T-helper 2 cell treated with Interferon-gamma antibody and Interleukin-4, amounts not matched to agents 5 μg/mL and 100 μg/mL, for 36 hours (primary cell): ENCODE measurements around the gene C2orf15.
"Not testable (repeated sequence)": the region's sequence is repeated elsewhere in the genome, so short reads cannot be mapped to it uniquely, and the experiment has no call there.

Experiments used
- DNase-seq: peaks from one replicate; pipeline ENCODE4 v3.0.0; 2021; ENCODE audit warnings: low spot score
- H3K27ac Mint-ChIP-seq: one replicate; pipeline ENCODE4 v1.8.0; 2021; ENCODE audit warnings: mild to moderate bottlenecking, mixed read lengths
- H3K27me3 Mint-ChIP-seq: one replicate; pipeline ENCODE4 v1.8.0; 2021; ENCODE audit warnings: low read depth, mixed read lengths
- H3K36me3 Mint-ChIP-seq: one replicate; pipeline ENCODE4 v1.8.0; 2021; ENCODE audit warnings: low read depth, mixed read lengths
- H3K4me1 Mint-ChIP-seq: one replicate; pipeline ENCODE4 v1.8.0; 2021; ENCODE audit warnings: low read depth, mixed read lengths
- H3K4me3 Mint-ChIP-seq: one replicate; pipeline ENCODE4 v1.8.0; 2022; ENCODE audit warnings: mild to moderate bottlenecking, moderate library complexity, mixed read lengths
- H3K9me3 Mint-ChIP-seq: one replicate; pipeline ENCODE4 v1.8.0; 2021; ENCODE audit warnings: mixed read lengths

Gene C2orf15

GRCh38 chr2:99184811-99185210 lies 43.3 kb downstream of the C2orf15 start:
- Mint-ChIP-seq H3K27ac (no peak overlapping the region), H3K4me3 (no peak overlapping the region), H3K4me1 (peaks cover 20% of the 10 kb centered on the region), H3K9me3 (no peaks in the 10 kb centered on the region), H3K27me3 (no peaks in the 10 kb centered on the region), H3K36me3 (peaks cover 20% of the 10 kb centered on the region)
- no peak for DNase-seq

GRCh38 chr2:99187011-99187410 lies 45.5 kb downstream of the C2orf15 start:
- Mint-ChIP-seq H3K4me3 (no peak overlapping the region), H3K4me1 (peaks cover 11% of the 10 kb centered on the region), H3K27ac (no peak overlapping the region), H3K9me3 (no peaks in the 10 kb centered on the region), H3K27me3 (no peaks in the 10 kb centered on the region), H3K36me3 (peaks cover 23% of the 10 kb centered on the region)
- no peak for DNase-seq

- no peak overlapping the region for H3K27ac Mint-ChIP-seq
- DNase-seq: no peak
- H3K4me3 Mint-ChIP-seq: no peak overlapping the region
- peaks cover 34% of the 10 kb centered on the region for H3K36me3 Mint-ChIP-seq
- no peaks in the 10 kb centered on the region for H3K27me3 Mint-ChIP-seq
- H3K9me3 Mint-ChIP-seq: no peaks in the 10 kb centered on the region
- peaks cover 7% of the 10 kb centered on the region for H3K4me1 Mint-ChIP-seq
These were observed 46.9 kb downstream of the C2orf15 start for GRCh38 chr2:99188357-99188756.

GRCh38 chr2:99190548-99190947 lies 49.0 kb downstream of the C2orf15 start:
- Mint-ChIP-seq H3K27ac (no peak overlapping the region), H3K4me3 (no peak overlapping the region), H3K36me3 (peaks cover 41% of the 10 kb centered on the region), H3K4me1 (peaks cover 2% of the 10 kb centered on the region), H3K27me3 (no peaks in the 10 kb centered on the region), H3K9me3 (no peaks in the 10 kb centered on the region)
- DNase-seq: no peak

DNA sequence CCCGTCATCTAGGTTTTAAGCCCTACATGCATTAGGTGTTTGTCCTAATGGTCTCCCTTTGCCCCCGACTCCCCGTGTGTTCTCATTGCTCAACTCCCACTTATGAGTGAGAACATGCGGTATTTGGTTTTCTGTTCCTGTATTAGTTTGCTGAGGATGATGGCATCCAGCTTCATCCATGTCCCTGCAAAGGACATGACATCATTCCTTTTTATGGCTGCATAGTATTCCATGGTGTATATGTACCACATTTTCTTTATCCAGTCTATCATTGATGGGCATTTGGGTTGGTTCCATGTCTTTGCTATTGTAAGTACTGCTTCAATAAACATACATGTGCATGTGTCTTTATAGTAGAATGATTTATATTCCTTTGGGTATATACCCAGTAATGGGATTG lies 50.9 kb downstream of the C2orf15 start:
- H3K4me1 Mint-ChIP-seq, H3K27ac Mint-ChIP-seq: not testable (repeated sequence)

GRCh38 chr2:99198103-99198841 lies 56.8 kb downstream of the C2orf15 start:
- Mint-ChIP-seq H3K4me3 (no peak overlapping the region), H3K27me3 (no peaks in the 10 kb centered on the region), H3K27ac (no peak overlapping the region), H3K9me3 (no peaks in the 10 kb centered on the region), H3K36me3 (peaks cover 21% of the 10 kb centered on the region), H3K4me1 (no peaks in the 10 kb centered on the region)
- DNase-seq: no peak

More for the DNA sequence above, 50.9 kb downstream of the C2orf15 start:
- H3K4me3 Mint-ChIP-seq, H3K9me3 Mint-ChIP-seq, H3K27me3 Mint-ChIP-seq, DNase-seq: not testable (repeated sequence)
- H3K36me3 Mint-ChIP-seq: peaks cover 47% of the 10 kb centered on the region

- Mint-ChIP-seq H3K9me3 (no peaks in the 10 kb centered on the region), H3K27ac (no peak overlapping the region), H3K4me1 (no peaks in the 10 kb centered on the region), H3K27me3 (no peaks in the 10 kb centered on the region), H3K4me3 (no peak overlapping the region), H3K36me3 (peaks cover 18% of the 10 kb centered on the region)
- DNase-seq: no peak
These were observed 58.7 kb downstream of the C2orf15 start for GRCh38 chr2:99200076-99200800.
